NB4 (cell line): ENCODE measurements around the gene SLC22A5.
A peak's percentile ranks its signal among the peaks of the same experiment; 100 is the strongest.

Source experiments
- DNase-seq: peaks from one replicate; pipeline ENCODE4 v3.0.0; 2010; ENCODE audit warnings: low read depth
- H3K4me3 ChIP-seq: one replicate; pipeline ENCODE4 v1.5.1; 2011; ENCODE audit warnings: mild to moderate bottlenecking, low read depth, low read length, moderate library complexity
- MYC ChIP-seq: IDR thresholded peaks from 2 replicates; pipeline ENCODE4 v1.6.1; 2011; ENCODE audit warnings: low read depth, low read length
- POLR2A ChIP-seq: IDR thresholded peaks from 2 replicates; pipeline ENCODE4 v1.6.1; 2011; ENCODE audit warnings: mild to moderate bottlenecking; ENCODE audit not compliant: insufficient read length; ENCODE audit errors: extremely low read depth
- TF ChIP-seq, protein P1 (sequence below): IDR thresholded peaks from one replicate; pipeline ENCODE4 v1.5.1; 2012; ENCODE audit warnings: low read depth, low read length
- TF ChIP-seq, protein P2 (sequence below): IDR thresholded peaks from 2 replicates; pipeline ENCODE4 v1.6.1; 2011; ENCODE audit warnings: low read depth, low read length

SLC22A5 gene

GRCh38 chr5:132421462-132421861 is 52.0 kb downstream of the SLC22A5 start:
- DNase-seq: no peak
- TF ChIP-seq POLR2A: no peak
- TF ChIP-seq, protein P1, sequence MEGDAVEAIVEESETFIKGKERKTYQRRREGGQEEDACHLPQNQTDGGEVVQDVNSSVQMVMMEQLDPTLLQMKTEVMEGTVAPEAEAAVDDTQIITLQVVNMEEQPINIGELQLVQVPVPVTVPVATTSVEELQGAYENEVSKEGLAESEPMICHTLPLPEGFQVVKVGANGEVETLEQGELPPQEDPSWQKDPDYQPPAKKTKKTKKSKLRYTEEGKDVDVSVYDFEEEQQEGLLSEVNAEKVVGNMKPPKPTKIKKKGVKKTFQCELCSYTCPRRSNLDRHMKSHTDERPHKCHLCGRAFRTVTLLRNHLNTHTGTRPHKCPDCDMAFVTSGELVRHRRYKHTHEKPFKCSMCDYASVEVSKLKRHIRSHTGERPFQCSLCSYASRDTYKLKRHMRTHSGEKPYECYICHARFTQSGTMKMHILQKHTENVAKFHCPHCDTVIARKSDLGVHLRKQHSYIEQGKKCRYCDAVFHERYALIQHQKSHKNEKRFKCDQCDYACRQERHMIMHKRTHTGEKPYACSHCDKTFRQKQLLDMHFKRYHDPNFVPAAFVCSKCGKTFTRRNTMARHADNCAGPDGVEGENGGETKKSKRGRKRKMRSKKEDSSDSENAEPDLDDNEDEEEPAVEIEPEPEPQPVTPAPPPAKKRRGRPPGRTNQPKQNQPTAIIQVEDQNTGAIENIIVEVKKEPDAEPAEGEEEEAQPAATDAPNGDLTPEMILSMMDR: no peak
- TF ChIP-seq, protein P2, sequence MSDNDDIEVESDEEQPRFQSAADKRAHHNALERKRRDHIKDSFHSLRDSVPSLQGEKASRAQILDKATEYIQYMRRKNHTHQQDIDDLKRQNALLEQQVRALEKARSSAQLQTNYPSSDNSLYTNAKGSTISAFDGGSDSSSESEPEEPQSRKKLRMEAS: no peak
- no peak for TF ChIP-seq MYC
- H3K4me3 ChIP-seq: peak overlapping the region; percentile 12

- peak; percentile 91 for DNase-seq
- no peak overlapping the region for H3K4me3 ChIP-seq
These were observed 53.4 kb downstream of the SLC22A5 start for GRCh38 chr5:132422720-132423437.

DNA sequence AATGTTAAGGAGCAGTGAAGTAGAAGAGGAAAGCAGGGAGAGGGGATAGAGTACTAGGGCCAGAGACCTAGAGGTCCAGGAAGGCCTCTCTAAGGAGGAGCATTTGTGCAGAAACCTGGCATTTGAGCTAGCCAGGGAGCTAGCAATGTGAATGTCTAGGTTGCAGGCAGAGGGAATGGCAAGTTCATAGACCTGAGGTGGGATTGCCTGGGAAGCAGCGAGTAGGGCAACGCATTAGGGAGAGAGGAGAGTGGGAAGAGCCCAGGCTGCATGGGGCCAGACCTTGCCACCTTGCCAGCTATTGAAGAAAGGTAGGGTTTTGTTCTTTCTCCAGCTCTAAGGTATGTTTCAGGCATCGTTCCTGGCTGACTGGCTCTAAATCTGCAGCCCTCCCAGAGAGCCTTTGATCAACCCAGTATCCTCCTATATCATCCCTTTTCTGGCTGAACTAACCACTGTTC is 54.0 kb downstream of the SLC22A5 start:
- peak overlapping the region; percentile 22 for H3K4me3 ChIP-seq
- TF ChIP-seq, protein P2: no peak
- TF ChIP-seq MYC (no peak), POLR2A (no peak)
- TF ChIP-seq, protein P1: no peak
- DNase-seq: no peak

More at GRCh38 chr5:132422720-132423437, 53.4 kb downstream of the SLC22A5 start:
- TF ChIP-seq, protein P1: no peak
- TF ChIP-seq, protein P2: peak; percentile 65

DNA sequence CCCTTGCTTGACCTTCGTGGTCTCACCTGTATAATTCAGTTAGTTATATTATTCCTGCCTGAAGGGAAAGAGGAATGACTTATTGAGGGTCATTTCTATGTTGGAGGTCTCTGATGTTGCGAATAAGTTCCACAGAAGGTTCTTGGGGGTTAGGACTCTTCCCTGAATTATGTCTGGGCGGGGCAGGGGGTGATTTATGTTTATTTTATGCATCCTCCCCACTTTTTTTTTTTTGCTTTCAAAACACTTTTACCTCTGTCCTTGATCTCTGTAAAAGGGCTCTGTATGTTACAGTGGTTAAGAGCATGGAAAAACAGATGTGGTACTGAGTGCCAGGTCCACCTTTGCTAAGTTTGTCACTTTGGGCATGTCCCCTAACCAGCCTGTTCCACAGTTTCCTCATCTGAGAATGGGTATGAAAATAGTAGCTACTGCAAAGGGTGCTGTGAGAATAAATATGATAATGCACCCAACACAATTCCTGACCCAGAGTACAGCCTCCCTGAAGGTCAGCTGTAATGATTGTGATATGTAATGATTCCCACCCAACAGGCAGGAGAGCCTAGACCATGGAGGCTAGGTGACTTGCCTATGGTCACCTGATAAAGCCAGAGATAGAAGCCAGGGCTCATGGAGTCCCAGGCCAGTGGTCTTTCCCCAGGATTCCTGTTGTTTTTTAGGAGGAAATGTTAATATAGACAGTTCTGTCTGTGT is 54.8 kb downstream of the SLC22A5 start:
- DNase-seq: no peak
- peak overlapping the region; percentile 61 for H3K4me3 ChIP-seq
- TF ChIP-seq MYC (no peak), POLR2A (no peak)
- TF ChIP-seq, protein P1: no peak
- TF ChIP-seq, protein P2: no peak

DNA sequence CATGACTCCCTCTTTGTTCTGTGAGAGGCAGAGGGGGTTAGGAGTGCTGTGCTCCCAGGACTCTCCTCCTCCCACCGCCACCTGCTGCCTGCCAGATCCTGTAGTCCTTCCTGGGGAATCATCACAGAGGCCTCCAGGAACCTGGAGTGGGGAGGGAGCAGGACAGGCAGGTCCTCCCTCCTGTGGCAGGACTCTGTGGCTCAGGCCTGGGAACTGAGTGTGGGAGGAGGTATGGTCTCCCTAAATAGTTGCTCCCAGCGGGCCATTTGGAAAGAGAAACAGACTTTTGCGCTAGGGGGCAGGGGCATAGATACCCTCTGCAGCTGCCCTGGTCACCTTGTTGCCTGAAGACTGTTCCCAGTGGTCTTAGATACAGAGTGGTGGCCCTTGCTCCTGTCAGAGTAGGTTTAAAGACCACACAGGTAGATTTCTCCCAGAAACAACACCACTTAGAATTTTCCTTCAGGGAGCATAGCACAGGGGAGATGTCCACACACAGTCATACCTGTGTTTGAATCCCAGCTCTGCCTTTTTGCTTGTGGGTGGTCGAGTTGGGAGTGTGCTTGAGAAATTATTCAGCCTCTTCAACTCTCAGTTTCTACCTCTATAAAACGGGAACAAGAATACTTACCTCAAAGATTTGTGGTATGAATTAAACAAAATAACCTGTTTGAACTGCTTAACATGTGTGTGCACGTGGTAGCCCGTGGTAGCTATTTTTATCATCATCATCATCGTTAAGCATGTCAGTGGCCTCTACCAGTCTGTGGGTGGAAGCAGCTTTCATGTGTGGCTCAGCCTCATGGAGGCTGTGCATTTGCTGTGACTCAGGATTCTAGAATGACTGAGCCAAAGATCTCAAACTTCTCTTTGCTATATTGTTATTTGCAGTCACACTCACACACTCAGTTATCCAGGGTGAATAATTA is 55.8 kb downstream of the SLC22A5 start:
- H3K4me3 ChIP-seq: peak overlapping the region; percentile 61
- peak; percentile 62 for DNase-seq
- TF ChIP-seq, protein P2: no peak
- TF ChIP-seq, protein P1: no peak
- TF ChIP-seq MYC: peak; percentile 32; the same call in 1 of the 2 replicates
